ENCODE measurements around the gene FZD7. TPM values are rescaled to one million over a fixed set of nuclear protein-coding genes. Genes with fewer than 3 reads are reported as not detected.

FZD7 gene
- total RNA-seq, 1 donor from 2014 or later, result 0.20 TPM

GRCh38 chr2:202067589-202067988 is 33.9 kb downstream of the FZD7 start:
- DNase-seq (ENCODE audit: low read depth in 2 of 2), result no peak

- no peak for DNase-seq (ENCODE audit: low read depth in 2 of 2)
Observed at GRCh38 chr2:202069170-202070067, 35.8 kb downstream of the FZD7 start.

DNA sequence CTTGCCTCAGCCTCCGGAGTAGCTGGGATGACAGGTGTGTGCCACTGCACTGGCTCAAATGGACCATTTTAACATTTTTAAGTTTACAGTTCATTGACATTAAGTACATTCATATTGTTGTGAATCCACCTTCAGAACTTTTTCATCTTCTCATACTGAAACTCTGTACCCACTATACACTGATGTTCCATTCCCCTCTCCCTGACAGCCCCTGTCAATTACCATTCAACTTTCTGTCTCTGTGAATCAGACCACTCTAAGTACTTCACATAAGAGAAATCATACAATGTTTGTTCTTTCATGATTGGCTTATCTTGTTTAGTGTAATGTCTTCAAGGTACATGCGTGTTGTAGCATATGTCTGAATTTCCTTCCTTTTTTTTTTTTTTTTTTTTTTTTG is 37.5 kb downstream of the FZD7 start:
- DNase-seq (ENCODE audit: low read depth in 2 of 2), result no peak

GRCh38 chr2:202072226-202072625 is 38.6 kb downstream of the FZD7 start:
- DNase-seq (ENCODE audit: low read depth in 2 of 2), result no peak

- no peak for DNase-seq (ENCODE audit: low read depth in 2 of 2)
Observed at GRCh38 chr2:202072737-202073401, 39.2 kb downstream of the FZD7 start, which contains the start of gene KIAA2012. Gene KIAA2012 (plus strand): TSS chr2:202073255. CDS start chr2:202073628, 373 bp downstream.

DNA sequence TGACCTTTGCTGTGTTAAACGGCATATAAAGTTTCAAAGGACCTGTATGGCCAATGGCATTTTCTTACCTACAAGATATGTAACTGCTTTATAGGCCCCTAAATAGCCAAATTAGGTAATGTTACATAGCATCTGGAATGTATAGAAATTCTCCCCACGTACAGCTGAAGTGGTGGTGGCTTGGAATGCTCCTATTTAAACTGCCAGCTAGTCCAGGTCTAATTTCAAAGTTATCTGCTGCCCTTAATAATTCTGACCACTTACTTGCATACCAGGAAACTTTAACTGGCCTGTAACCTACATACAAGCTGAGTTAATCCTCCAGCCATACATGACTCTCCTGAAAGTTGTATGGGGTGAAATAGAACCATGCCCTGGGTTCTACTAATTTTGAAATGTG is 40.7 kb downstream of the FZD7 start:
- DNase-seq (ENCODE audit: low read depth in 2 of 2), result no peak

- DNase-seq (ENCODE audit: low read depth in 2 of 2), result no peak
Observed at GRCh38 chr2:202079310-202079709, 45.7 kb downstream of the FZD7 start.

GRCh38 chr2:202084265-202084664 is 50.6 kb downstream of the FZD7 start:
- no peak for DNase-seq (ENCODE audit: low read depth in 2 of 2)

Other genes starting within 250 kb of the FZD7 start
- not detected in 2 replicates for gene CDK15, start 227.3 kb upstream of the FZD7 start, total RNA-seq
- not detected in 2 replicates for gene KIAA2012, start 39.4 kb downstream of the FZD7 start, total RNA-seq
- gene SUMO1, start 204.7 kb downstream of the FZD7 start, total RNA-seq, result 93.1 and 96.0 TPM in 2 replicates
- gene NOP58, start 231.9 kb downstream of the FZD7 start, total RNA-seq, result 26.4 and 28.3 TPM in 2 replicates